HG03139 (cell line): ENCODE data around the gene ZFR2.
"Not testable (repeated sequence)": the region's sequence is repeated elsewhere in the genome, so short reads cannot be mapped to it uniquely, and the experiment has no call there.

Experiments
- ATAC-seq: cut with Tn5 transposase; IDR thresholded peaks from one replicate; pipeline ENCODE4 v1.9.1; 2021; ENCODE audit not compliant: unreplicated experiment

The ZFR2 gene

GRCh38 chr19:3874695-3875094 lies 5.9 kb upstream of the ZFR2 start:
- not testable (repeated sequence) for ATAC-seq

GRCh38 chr19:3873151-3873550 lies 4.3 kb upstream of the ZFR2 start:
- ATAC-seq = no peak

- ATAC-seq = no peak
Observed at GRCh38 chr19:3867971-3868769, 668 bp downstream of the ZFR2 start.

GRCh38 chr19:3866910-3867638 lies 1.8 kb downstream of the ZFR2 start:
- ATAC-seq = no peak

DNA sequence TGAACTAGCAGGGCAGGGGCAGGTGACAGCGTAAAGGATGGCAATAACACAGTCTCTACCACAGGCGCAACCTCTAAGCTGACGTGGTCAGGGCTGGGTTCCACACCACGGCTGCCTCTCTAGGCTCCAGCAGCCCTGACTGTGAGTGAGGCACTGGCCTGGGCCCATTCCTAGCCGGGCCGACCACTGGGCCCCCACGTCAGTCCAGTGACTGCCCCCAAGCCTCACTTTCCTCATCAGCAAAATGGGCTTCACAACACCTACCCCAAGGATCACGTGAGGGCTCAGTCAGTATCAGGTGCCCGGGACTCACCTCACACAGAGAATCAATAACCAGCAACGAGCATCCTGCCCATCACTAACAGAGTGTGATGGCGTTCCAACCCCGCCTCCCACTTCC lies 5.2 kb downstream of the ZFR2 start:
- ATAC-seq = no peak

- no peak for ATAC-seq
Observed at GRCh38 chr19:3862826-3863500, 5.9 kb downstream of the ZFR2 start.

GRCh38 chr19:3860499-3860898 lies 8.3 kb downstream of the ZFR2 start:
- no peak for ATAC-seq

- no peak for ATAC-seq
Observed at GRCh38 chr19:3857449-3858003, 11.3 kb downstream of the ZFR2 start.

DNA sequence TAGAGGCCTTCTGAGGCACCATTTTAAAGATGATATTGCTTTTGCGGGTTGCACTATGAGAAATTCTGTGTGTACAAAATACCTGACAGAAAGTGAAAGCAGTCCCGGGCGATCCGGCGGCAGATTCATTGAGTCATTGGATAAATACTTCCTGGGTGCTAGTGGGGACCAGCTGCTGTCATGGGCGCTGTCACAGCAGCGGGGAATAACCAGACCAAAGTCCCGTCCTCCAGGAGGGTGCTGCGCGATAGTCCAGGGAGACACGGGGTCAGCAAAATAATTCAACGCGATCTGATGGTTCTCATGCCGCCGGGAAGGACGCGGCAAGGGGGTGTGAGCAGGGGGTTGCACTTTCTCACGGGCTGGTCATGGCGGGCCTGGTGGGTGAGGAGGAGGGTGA lies 13.5 kb downstream of the ZFR2 start:
- ATAC-seq = no peak

DNA sequence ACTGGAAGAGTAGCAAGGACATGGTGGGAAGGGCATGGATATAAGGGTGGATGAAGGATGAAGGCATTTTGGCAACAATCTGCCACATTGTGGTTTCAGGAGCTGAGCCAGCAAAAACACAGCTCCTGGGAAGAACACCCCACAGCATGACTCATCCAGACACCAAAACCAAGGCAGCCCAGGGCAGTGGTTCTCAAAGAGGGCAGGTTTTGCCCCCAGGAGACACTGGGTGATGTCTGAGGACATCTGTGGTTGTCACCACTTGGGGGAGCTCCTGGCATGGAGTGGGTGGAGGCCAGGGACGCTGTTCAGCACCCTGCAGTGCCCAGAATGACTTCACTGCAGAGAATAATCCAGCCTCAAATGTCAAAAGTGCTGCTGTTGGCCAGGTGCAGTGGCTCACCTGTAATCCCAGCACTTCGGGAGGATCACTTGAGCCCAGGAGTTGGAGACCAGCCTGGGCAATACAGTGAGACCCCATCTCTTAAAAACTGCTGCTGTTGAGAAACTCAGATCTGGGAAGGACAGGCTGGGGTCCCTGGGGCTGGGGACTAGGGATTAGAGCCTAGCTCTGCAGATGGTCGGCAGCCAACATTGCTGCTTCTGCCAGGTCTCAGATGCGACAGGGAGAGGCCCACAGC lies 16.1 kb downstream of the ZFR2 start:
- ATAC-seq = no peak

- ATAC-seq = no peak
Observed at GRCh38 chr19:3852177-3852511, 16.7 kb downstream of the ZFR2 start.

DNA sequence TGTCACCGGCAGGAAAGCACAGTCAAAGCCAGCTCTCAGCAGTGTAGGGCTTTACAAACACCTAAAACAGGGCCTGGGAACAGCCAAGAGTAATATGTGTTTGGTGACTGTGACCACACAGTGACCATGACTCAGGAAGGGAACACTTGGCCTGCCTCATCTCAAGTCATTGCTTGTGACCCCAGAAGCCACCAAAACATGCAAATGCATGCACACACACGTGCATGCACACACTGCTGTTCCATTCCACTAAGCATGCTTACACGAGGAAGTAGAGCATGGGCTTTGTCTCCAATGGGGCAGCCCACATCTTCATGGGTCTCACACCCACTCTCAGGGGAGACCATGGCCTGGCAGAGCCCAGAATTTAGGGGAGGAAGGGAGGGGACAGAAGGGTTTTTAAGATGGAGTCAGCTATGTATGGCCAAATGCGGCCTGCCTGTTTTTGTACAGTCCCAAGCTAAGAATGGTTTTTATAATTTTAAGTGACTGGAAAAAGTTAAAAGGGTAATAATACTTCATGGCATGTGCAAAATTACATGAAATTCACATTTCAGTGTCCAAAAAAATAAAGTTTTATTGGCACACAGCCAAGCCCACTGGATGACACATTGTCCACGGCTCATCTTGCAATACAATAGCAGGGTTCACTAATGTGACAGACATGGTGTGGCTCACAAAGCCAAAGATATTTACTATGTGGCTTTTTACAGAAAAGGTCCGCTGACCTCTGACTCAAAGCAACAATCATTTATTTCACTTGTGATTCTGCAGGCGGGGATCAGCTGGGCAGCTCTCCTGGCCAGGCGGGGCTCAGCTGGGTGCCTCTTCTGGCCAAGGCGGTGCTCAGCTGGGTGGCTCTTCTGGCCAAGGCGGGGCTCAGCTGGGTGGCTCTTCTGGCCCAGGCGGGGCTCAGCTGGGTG lies 17.3 kb downstream of the ZFR2 start:
- ATAC-seq = no peak

GRCh38 chr19:3850320-3850972 lies 18.4 kb downstream of the ZFR2 start:
- ATAC-seq = no peak

- no peak for ATAC-seq
Observed at GRCh38 chr19:3849787-3850186, 19.1 kb downstream of the ZFR2 start.

DNA sequence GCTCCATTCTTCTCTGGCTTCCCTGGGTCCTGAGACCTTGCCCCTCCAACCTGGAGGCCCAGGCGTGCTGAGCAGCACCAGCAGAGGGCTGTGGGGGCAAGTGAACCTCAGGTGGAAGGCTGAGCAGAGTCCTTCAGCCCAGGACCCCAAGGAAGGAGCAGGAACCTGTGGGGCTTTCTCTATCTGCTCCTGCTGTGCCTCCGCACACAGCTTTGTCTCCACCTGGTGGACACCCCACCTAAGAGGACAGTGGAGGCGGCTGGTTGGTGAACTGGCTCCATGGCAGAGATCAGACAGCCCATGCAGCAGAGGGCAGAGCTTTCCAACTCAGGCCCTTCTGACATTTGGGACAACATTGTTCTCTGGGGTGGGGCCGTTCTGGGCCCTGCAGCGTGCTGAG lies 19.7 kb downstream of the ZFR2 start:
- ATAC-seq = no peak

- no peak for ATAC-seq
Observed at GRCh38 chr19:3844596-3844995, 24.2 kb downstream of the ZFR2 start.

DNA sequence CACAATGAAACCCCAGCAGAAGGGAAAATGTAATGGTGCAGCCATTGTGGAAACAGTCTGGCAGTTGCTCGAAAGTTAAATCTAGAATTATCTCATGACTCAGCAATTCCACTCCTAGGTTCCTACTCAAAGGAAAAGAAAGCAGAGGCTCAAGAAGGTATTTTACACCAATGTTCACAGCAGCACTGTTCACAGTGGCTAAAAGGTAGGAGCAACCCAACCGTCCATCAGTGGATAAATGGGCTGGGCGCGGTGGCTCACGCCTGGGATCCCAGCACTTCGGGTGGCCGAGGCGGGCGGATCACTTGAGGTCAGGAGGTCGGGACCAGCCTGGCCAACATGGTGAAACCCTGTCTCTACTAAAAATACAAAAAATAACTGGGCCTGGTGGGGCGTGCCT lies 25.9 kb downstream of the ZFR2 start:
- ATAC-seq = no peak

DNA sequence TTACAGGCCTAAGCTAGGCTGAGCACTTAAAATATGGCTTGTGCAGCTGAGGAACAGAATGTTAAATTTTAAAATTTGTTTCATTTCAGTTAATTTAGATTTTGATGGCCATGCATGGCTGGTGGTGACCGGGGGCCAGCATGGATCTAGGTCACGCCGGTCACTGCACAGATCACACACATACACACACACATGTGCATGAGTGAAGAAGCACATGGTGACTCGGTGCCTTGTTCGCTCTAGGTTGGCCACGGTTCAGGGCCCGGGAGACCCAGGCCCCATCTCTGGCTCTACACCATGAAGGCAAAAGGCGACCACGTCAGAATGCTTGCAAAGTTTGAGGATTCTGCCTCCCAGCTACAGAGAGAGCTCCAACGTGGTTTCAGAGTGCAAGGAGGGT lies 28.0 kb downstream of the ZFR2 start:
- no peak for ATAC-seq

DNA sequence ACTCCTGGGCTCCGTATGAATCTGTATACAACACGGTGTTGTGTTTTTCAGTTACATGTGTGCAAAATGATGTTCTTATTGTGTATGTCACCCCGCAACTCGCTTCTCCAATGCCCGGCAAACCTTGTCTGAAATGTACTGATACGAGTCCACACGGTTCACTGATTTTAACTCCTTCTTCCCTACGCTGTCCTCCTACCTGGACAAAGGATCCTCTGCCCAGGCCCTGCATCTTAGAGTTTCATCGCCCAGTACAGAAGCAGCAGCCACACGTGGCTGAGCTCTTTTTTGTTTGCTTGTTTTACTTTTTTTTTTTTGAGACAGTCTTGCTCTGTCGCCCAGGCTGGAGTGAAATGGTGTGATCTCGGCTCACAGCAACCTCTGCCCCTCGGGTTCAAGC lies 28.9 kb downstream of the ZFR2 start:
- no peak for ATAC-seq

DNA sequence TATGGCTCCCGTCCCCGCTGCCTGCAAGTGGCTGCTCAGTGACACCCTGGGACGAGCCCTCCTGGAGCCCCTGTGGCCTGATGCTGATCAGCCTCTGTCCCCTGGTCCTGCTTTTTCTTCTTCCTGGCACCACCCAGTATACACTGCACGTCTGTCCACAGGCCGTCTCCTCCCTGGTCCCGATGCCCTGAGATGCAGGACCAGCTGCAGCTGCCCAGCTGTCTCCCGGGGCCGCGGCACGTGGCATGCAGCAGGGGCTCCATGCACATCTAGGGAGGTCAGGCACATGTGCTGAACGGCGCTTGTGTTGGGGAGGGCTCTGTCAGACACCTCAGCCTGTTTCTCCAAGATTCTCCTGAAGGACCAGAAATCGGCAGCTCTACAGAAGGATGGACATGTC lies 30.2 kb downstream of the ZFR2 start:
- ATAC-seq = no peak
